Measurements from ENCODE around the gene ZCCHC14. TPM values are rescaled to one million over a fixed set of nuclear protein-coding genes. Genes with fewer than 3 reads are reported as not detected.
"Not testable (repeated sequence)": the region's sequence is repeated elsewhere in the genome, so short reads cannot be mapped to it uniquely, and the experiment has no call there.

The ZCCHC14 gene
- total RNA-seq, 1 experiment from 2014 or later, result 27.7 TPM

DNA sequence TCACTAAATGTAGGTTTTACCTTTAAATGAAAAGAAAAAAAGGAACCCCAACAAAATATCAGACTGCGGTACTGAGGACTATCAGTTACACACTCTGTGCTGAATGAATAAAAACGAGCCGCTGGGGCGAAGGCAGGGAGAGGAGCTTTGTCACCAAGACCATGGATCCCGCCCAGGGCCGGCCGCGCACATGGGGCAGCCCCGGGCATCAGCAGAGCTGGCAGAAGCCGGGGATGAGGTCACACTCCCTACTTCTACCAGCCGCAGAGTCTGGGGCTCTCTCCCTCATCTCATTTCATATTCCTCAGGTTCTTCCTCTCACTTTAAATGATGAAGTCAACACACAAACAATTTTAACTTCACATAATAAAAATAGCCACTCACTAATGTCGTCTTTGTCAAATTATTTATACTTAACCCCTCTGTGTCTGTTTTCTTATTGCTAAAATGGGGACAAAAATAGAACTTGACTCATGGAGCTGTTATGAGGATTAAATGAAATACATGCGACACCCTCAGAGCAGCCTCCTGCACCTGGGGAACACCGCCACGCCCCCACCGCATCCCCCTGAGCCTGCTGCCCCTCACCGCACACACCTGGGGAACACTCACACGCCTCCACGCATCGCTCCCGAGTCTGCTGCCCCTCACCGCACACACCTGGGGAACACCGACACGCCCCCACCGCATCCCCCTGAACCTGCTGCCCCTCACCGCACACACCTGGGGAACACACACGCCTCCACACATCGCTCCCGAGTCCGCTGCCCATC lies 15.4 kb downstream of the ZCCHC14 start:
- DNase-seq; H3K14ac ChIP-seq (ENCODE audit: insufficient read depth, low read length); H3K18ac ChIP-seq (ENCODE audit: insufficient read length, low read depth, low read length); H2BK15ac ChIP-seq (ENCODE audit: low read depth, low read length); H2BK20ac ChIP-seq (ENCODE audit: low read depth, low read length, poor library complexity, severe bottlenecking); H4K91ac ChIP-seq (ENCODE audit: insufficient read length, low read depth, low read length); H3K4me2 ChIP-seq (ENCODE audit: insufficient read depth, insufficient read length, low read length); H2AK5ac ChIP-seq (ENCODE audit: insufficient read length, low read length); H3K56ac ChIP-seq (ENCODE audit: insufficient read length, low read depth, low read length); H3K4me1 ChIP-seq (ENCODE audit: insufficient read depth, low read length); H4K5ac ChIP-seq (ENCODE audit: insufficient read length, low read depth, low read length); H3K23me2 ChIP-seq (ENCODE audit: insufficient read length, low read depth, low read length, poor library complexity, severe bottlenecking); H3K27ac ChIP-seq (ENCODE audit: insufficient read length, low read depth, low read length); H4K8ac ChIP-seq (replicated peaks; ENCODE audit: insufficient read length, low read depth, low read length); H3K79me2 ChIP-seq (ENCODE audit: insufficient read depth, low read length); H4K20me1 ChIP-seq (ENCODE audit: control insufficient read depth, insufficient read depth, insufficient read length); H3K9me3 ChIP-seq (ENCODE audit: control insufficient read depth, low read depth, low read length); H3K79me1 ChIP-seq (ENCODE audit: insufficient read depth, low read depth, low read length, poor library complexity, severe bottlenecking); H3K27ac Mint-ChIP-seq; H2BK12ac ChIP-seq (ENCODE audit: insufficient read length, low read depth, low read length); H2BK5ac ChIP-seq (ENCODE audit: insufficient read length, low read length); H3K9ac ChIP-seq (ENCODE audit: extremely low read depth, insufficient read length, low read length); H3K4ac ChIP-seq (ENCODE audit: low read depth, low read length); H3K4me3 Mint-ChIP-seq; H2AFZ ChIP-seq (ENCODE audit: low read length); H3K23ac ChIP-seq (ENCODE audit: insufficient read length, low read depth, low read length); H3K27me3 Mint-ChIP-seq (ENCODE audit: low read depth); H3K9me3 Mint-ChIP-seq; H2BK120ac ChIP-seq (ENCODE audit: low read depth, low read length, poor library complexity, severe bottlenecking); H3K27me3 ChIP-seq (ENCODE audit: insufficient read depth, low read length); H3T11ph ChIP-seq (ENCODE audit: low read length): not testable (repeated sequence)
- H3K36me3 Mint-ChIP-seq (ENCODE audit: insufficient read depth in 1 of 3, low read depth in 3 of 3), result peaks cover 0 to 12% (median 6%) of the 10 kb centered on the region in 3 experiments; a peak in 4 of 7 replicates
- WGBS (ENCODE audit: extremely low coverage, insufficient read length, low lambda C conversion rate), result no CpG with 5 or more reads among the region's 30 CpGs
- H3K4me1 Mint-ChIP-seq, result peaks cover 14 to 16% of the 10 kb centered on the region in 2 experiments
